OCI-LY3 (cell line): Measurements from ENCODE around the gene ZBTB43.

Source experiments
- H2AFZ ChIP-seq: fragments of 200-600, 300-600 bp; shearing (Covaris generic); 2 replicates; pipeline ENCODE4 v1.6.0; 2014; ENCODE audit warnings: antibody characterized with exemption, low read depth, low read length
- H3K27ac ChIP-seq: fragments of 200-600, 300-600 bp; sonication (generic); 2 replicates; pipeline ENCODE4 v1.5.1; 2014; ENCODE audit warnings: mild to moderate bottlenecking, low read length, moderate library complexity, mixed read lengths
- H3K27me3 ChIP-seq: fragments of 200-600, 300-600 bp; sonication (generic); 2 replicates; pipeline ENCODE4 v1.6.1; 2014; ENCODE audit warnings: low read depth, low read length, mixed read lengths
- H3K36me3 ChIP-seq: fragments of 200-600, 300-600 bp; sonication (generic); replicated peaks from 2 replicates; pipeline ENCODE3; 2014; ENCODE audit warnings: low read depth, low read length, mixed read lengths
- H3K4me1 ChIP-seq: fragments of 300-600, 200-600 bp; sonication (generic); 2 replicates; pipeline ENCODE4 v1.6.1; 2014; ENCODE audit warnings: low read length, mixed read lengths
- H3K4me2 ChIP-seq: fragments of 200-600, 300-600 bp; sonication (generic); 2 replicates; pipeline ENCODE4 v1.6.1; 2014; ENCODE audit warnings: low read length, mixed read lengths
- H3K4me3 ChIP-seq: fragments of 300-600, 200-600 bp; sonication (generic); 2 replicates; pipeline ENCODE4 v1.5.1; 2014; ENCODE audit warnings: antibody characterized with exemption, mild to moderate bottlenecking, low read length, moderate library complexity
- H3K79me2 ChIP-seq: fragments of 300-600, 200-600 bp; shearing (Covaris generic); 2 replicates; pipeline ENCODE4 v1.6.1; 2014; ENCODE audit warnings: mild to moderate bottlenecking, low read length, mixed read lengths
- H3K9ac ChIP-seq: fragments of 300-600, 200-600 bp; shearing (Covaris generic); 2 replicates; pipeline ENCODE4 v1.6.0; 2014; ENCODE audit warnings: mild to moderate bottlenecking, low read length, moderate library complexity
- H3K9me3 ChIP-seq: fragments of 200-600, 300-600 bp; shearing (Covaris generic); 2 replicates; pipeline ENCODE4 v1.6.1; 2014; ENCODE audit warnings: low read length, mixed read lengths; ENCODE audit not compliant: insufficient read depth
- H4K20me1 ChIP-seq: fragments of 200-600, 300-600 bp; sonication (generic); 2 replicates; pipeline ENCODE4 v1.6.1; 2016; ENCODE audit warnings: low read length, mixed read lengths; ENCODE audit not compliant: insufficient read depth
- CTCF ChIP-seq: fragments of 200-600, 300-600 bp; sonication (generic); IDR thresholded peaks from 2 replicates; pipeline ENCODE4 v1.5.1; 2014; ENCODE audit warnings: antibody characterized with exemption, low read length, low read depth
- EZH2phosphoT487 ChIP-seq: fragments of 200-600 bp; shearing (Covaris generic); IDR thresholded peaks from 2 replicates; pipeline ENCODE4 v1.6.1; 2018; ENCODE audit warnings: antibody characterized with exemption, mixed run types, low read depth

The ZBTB43 gene

GRCh38 chr9:126756876-126757415 lies 47.9 kb upstream of the ZBTB43 start:
- Histone ChIP-seq H3K4me3 (no peak overlapping the region), H3K4me1 (peaks cover 9% of the 10 kb centered on the region; the same call in 1 of the 2 replicates), H3K4me2 (no peak overlapping the region), H3K27me3 (no peaks in the 10 kb centered on the region), H3K79me2 (no peaks in the 10 kb centered on the region), H3K36me3 (no peaks in the 10 kb centered on the region), H3K9me3 (no peaks in the 10 kb centered on the region), H3K27ac (no peak overlapping the region), H2AFZ (no peak overlapping the region), H3K9ac (no peak overlapping the region), H4K20me1 (no peaks in the 10 kb centered on the region)
- TF ChIP-seq EZH2phosphoT487 (no peak), CTCF (no peak)

- Histone ChIP-seq H4K20me1 (no peaks in the 10 kb centered on the region), H3K4me2 (no peak overlapping the region), H3K27ac (no peak overlapping the region), H3K4me1 (peaks cover 11% of the 10 kb centered on the region; the same call in 1 of the 2 replicates), H3K9me3 (no peaks in the 10 kb centered on the region), H3K9ac (no peak overlapping the region), H3K36me3 (no peaks in the 10 kb centered on the region), H3K79me2 (no peaks in the 10 kb centered on the region), H3K4me3 (no peak overlapping the region), H2AFZ (no peak overlapping the region), H3K27me3 (no peaks in the 10 kb centered on the region)
- TF ChIP-seq EZH2phosphoT487 (no peak), CTCF (no peak)
Observed at GRCh38 chr9:126758916-126759585, 45.8 kb upstream of the ZBTB43 start.

- H4K20me1 ChIP-seq: no peaks in the 10 kb centered on the region
- no peaks in the 10 kb centered on the region for H3K36me3 ChIP-seq
- peak overlapping the region; percentile 55 for H3K4me2 ChIP-seq
- no peaks in the 10 kb centered on the region for H3K27me3 ChIP-seq
- no peaks in the 10 kb centered on the region for H3K9me3 ChIP-seq
- H3K4me3 ChIP-seq: peak overlapping the region; percentile 27; the same call in 1 of the 2 replicates
- H3K9ac ChIP-seq: no peak overlapping the region
- H3K79me2 ChIP-seq: no peaks in the 10 kb centered on the region
- peak overlapping the region; percentile 74 for H2AFZ ChIP-seq
- TF ChIP-seq CTCF: no peak
- TF ChIP-seq EZH2phosphoT487: no peak
- H3K27ac ChIP-seq: no peak overlapping the region
- peaks cover 24% of the 10 kb centered on the region for H3K4me1 ChIP-seq
Observed at GRCh38 chr9:126761274-126761673, 43.6 kb upstream of the ZBTB43 start.

GRCh38 chr9:126763130-126763764 lies 41.6 kb upstream of the ZBTB43 start:
- H3K27ac ChIP-seq: no peak overlapping the region
- no peak overlapping the region for H3K9ac ChIP-seq
- H3K27me3 ChIP-seq: no peaks in the 10 kb centered on the region
- no peaks in the 10 kb centered on the region for H4K20me1 ChIP-seq
- no peaks in the 10 kb centered on the region for H3K79me2 ChIP-seq
- TF ChIP-seq EZH2phosphoT487: no peak
- no peak for TF ChIP-seq CTCF
- peaks cover 43% of the 10 kb centered on the region for H3K4me1 ChIP-seq
- no peak overlapping the region; the same call in 1 of the 2 replicates for H3K4me2 ChIP-seq
- no peaks in the 10 kb centered on the region for H3K9me3 ChIP-seq
- H3K36me3 ChIP-seq: peaks cover 3% of the 10 kb centered on the region
- H3K4me3 ChIP-seq: 0 out of 2 replicates have a peak overlapping the region, but pooled peaks have one; percentile 4
- H2AFZ ChIP-seq: peak overlapping the region; percentile 67; the same call in 1 of the 2 replicates
